HG02970 (cell line): ENCODE measurements around the gene ELAVL4.
"Not testable (repeated sequence)": the region's sequence is repeated elsewhere in the genome, so short reads cannot be mapped to it uniquely, and the experiment has no call there.

Experiments used
- ATAC-seq: cut with Tn5 transposase; IDR thresholded peaks from one replicate; pipeline ENCODE4 v1.9.1; 2021; ENCODE audit warnings: mild to moderate bottlenecking, moderate library complexity, moderate number of reproducible peaks; ENCODE audit not compliant: unreplicated experiment, low FRiP score

ELAVL4 gene

GRCh38 chr1:50112193-50112592 is 3.5 kb downstream of the ELAVL4 start:
- no peak for ATAC-seq

- ATAC-seq: no peak
Measured at GRCh38 chr1:50123071-50123470, 14.4 kb downstream of the ELAVL4 start.

GRCh38 chr1:50126927-50127715 is 18.4 kb downstream of the ELAVL4 start:
- ATAC-seq: no peak

- no peak for ATAC-seq
Measured at GRCh38 chr1:50129201-50129600, 20.5 kb downstream of the ELAVL4 start.

GRCh38 chr1:50132347-50132894 is 23.7 kb downstream of the ELAVL4 start:
- no peak for ATAC-seq

- no peak for ATAC-seq
Measured at GRCh38 chr1:50135716-50136115, 27.0 kb downstream of the ELAVL4 start.

GRCh38 chr1:50139339-50140181 is 30.8 kb downstream of the ELAVL4 start:
- no peak for ATAC-seq

- no peak for ATAC-seq
Measured at GRCh38 chr1:50140182-50140447, 31.4 kb downstream of the ELAVL4 start.

- no peak for ATAC-seq
Measured at GRCh38 chr1:50147191-50147850, 38.6 kb downstream of the ELAVL4 start.

- no peak for ATAC-seq
Measured at GRCh38 chr1:50148142-50148923, 39.6 kb downstream of the ELAVL4 start.

GRCh38 chr1:50152236-50152635 is 43.5 kb downstream of the ELAVL4 start:
- ATAC-seq: no peak

- ATAC-seq: no peak
Measured at GRCh38 chr1:50155541-50155940, 46.8 kb downstream of the ELAVL4 start.

GRCh38 chr1:50156241-50157010 is 47.7 kb downstream of the ELAVL4 start:
- ATAC-seq: no peak

GRCh38 chr1:50157306-50157941 is 48.7 kb downstream of the ELAVL4 start:
- no peak for ATAC-seq

- ATAC-seq: no peak
Measured at GRCh38 chr1:50158421-50158820, 49.7 kb downstream of the ELAVL4 start.

GRCh38 chr1:50163680-50164079 is 55.0 kb downstream of the ELAVL4 start:
- ATAC-seq: no peak

- ATAC-seq: not testable (repeated sequence)
Measured at GRCh38 chr1:50166351-50166750, 57.6 kb downstream of the ELAVL4 start.

- no peak for ATAC-seq
Measured at GRCh38 chr1:50172299-50172698, 63.6 kb downstream of the ELAVL4 start.

GRCh38 chr1:50174101-50174500 is 65.4 kb downstream of the ELAVL4 start:
- ATAC-seq: no peak
